Measurements from ENCODE around the gene GRK5.

- TF ChIP-seq CTCF (IDR thresholded peaks at IDR 0.05; ENCODE audit: low read length) (no peak), EZH2phosphoT487 (IDR thresholded peaks at IDR 0.05; ENCODE audit: low read length) (no peak), EZH2 (optimal IDR thresholded peaks at IDR 0.05; ENCODE audit: low read depth, low read length) (no peak)
Measured at GRCh38 chr10:119211625-119212441, 4.5 kb downstream of the GRK5 start.

Measured in MM.1S (cell line).